ENCODE measurements around the gene CSRP3.

CSRP3 gene

DNA sequence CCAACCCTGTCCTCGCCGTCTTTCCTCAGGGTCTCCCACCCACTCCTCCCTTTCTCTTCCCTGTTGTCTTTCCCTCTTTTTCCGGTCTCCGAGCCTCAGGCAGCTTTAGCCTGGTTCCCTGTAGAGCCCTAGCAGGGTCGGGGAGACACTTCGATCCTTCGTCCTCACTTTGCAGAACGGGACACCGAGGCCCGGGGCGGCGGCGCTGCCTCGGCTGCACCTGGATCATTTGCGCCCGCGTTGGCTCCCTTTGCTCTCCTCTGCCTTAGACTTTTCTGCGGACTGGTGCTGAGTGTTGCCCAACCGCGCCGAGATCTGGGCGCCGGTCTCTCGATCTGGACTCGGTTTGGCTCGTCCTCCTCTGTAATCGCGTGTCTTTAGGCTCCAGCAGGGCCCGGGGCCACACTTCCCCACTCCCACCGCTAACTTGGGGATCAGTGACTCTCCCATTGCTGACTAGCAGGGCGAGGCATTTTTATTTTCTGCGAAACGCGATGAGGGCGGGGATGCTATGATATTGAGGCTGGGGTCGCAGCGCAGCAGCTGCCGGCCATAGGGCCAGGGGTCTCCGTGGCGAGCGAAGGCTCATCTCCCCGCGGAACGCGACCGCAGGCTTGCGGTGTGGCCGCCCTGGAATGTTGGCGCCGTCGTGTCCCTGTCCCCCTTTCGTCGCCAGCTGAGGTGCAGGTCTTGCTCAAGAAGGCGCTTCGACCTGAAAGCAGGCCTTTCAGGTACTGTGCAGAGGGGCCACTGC is 40.6 kb upstream of the CSRP3 start:
- peak overlapping the region; percentile 82 for H3K23ac ChIP-seq (ENCODE audit: low read depth, low read length, poor library complexity)
- H2AFZ ChIP-seq (ENCODE audit: low read length): peak overlapping the region; percentile 86
- H3K4ac ChIP-seq (ENCODE audit: low read length): no peak overlapping the region
- peaks cover 5 to 20% of the 10 kb centered on the region in 2 donors for H3K36me3 ChIP-seq (replicated peaks in 1 of 2; ENCODE audit: control insufficient read depth in 2 of 2, insufficient read depth in 2 of 2, low read length in 2 of 2)
- H3K4me1 ChIP-seq (ENCODE audit: control insufficient read depth in 2 of 2, insufficient read depth in 1 of 2, low read depth in 1 of 2, low read length in 2 of 2): peaks cover 8% of the 10 kb centered on the region in 2 donors
- peak overlapping the region; percentile 70 to 89 for H3K4me3 ChIP-seq (ENCODE audit: low read length in 2 of 2)
- H2BK12ac ChIP-seq (ENCODE audit: low read length): peak overlapping the region; percentile 43
- peak overlapping the region; percentile 98 for H3K4me2 ChIP-seq (ENCODE audit: insufficient read depth, low read length, poor library complexity, severe bottlenecking)
- H3K27ac ChIP-seq (replicated peaks; ENCODE audit: low read length): no peak overlapping the region
- H3K18ac ChIP-seq (ENCODE audit: low read length): peak overlapping the region; percentile 84
- H2AK5ac ChIP-seq (ENCODE audit: low read depth, low read length): peak overlapping the region; percentile 52
- H4K8ac ChIP-seq (ENCODE audit: low read depth, low read length): no peak overlapping the region
- peak overlapping the region; percentile 86 for H3K9ac ChIP-seq (ENCODE audit: low read depth, low read length, poor library complexity)
- no peak for DNase-seq (ENCODE audit: low spot score)
- H3K79me1 ChIP-seq (ENCODE audit: low read depth, low read length): no peaks in the 10 kb centered on the region
- H3K27me3 ChIP-seq (ENCODE audit: control insufficient read depth in 3 of 3, insufficient read depth in 3 of 3, low read depth in 1 of 3, low read length in 3 of 3): peaks cover 3 to 53% (median 26%) of the 10 kb centered on the region in 3 experiments
- no peak overlapping the region for H4K91ac ChIP-seq (ENCODE audit: low read depth, low read length, poor library complexity)
- no peaks in the 10 kb centered on the region for H3K9me3 ChIP-seq (replicated peaks in 1 of 2; ENCODE audit: control insufficient read depth in 2 of 2, insufficient read depth in 1 of 2, low read depth in 1 of 2, low read length in 2 of 2)
- WGBS, 2 donors (ENCODE audit: extremely low coverage in 2 of 2, insufficient read length in 2 of 2, insufficient replicate concordance in 1 of 2): no CpG with 5 or more reads among the region's 55 CpGs
- H3K14ac ChIP-seq (ENCODE audit: low read length): no peak overlapping the region
- no peak overlapping the region for H2BK120ac ChIP-seq (ENCODE audit: low read depth, low read length)
- no peak overlapping the region for H2BK5ac ChIP-seq (ENCODE audit: low read length)
- no peak overlapping the region for H2BK15ac ChIP-seq (ENCODE audit: low read length)

- DNase-seq (ENCODE audit: low spot score): peak; percentile 45
- peak overlapping the region; percentile 51 for H3K27ac ChIP-seq (replicated peaks; ENCODE audit: low read length)
Measured at GRCh38 chr11:19241260-19242178, 39.7 kb upstream of the CSRP3 start.

DNA sequence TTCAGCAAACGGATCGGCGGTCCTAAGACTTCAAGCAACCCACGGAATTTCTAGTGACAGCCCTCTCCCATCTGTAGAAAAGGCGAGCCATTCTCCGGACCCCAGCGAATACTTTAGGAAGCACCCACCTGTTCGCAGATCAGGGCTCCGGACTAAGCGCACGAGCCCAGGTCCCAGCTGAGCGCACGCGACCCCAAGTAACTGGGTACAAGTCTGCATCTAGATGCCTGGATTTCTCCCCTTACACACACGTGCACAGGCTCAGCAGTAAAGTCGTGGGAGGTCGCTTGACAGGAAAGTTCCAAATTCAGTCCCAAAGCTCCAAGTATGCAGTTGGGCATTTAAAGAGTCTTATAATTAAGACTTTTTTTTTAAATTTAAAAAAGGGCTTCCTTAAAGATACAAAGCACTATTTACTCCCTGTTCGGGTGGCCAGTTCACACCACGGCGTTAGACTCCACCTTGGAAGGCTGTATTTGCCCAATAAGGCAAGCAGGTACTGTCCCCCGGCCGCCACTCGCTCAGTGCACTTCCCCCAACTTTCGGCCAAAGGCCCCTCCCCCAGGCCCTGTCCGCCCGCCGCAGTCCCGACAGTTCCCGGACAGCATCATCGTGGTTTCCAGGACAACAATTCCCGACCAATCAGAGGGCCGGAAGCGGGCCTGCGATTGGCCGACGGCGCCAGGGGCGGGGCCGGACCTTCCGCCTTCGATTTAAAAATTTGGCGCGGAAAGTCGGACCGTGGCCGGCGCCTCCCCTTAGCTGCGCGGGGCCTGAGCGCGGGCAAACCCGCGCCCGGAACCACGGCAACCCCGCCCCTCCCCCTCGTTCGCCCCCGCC is 38.9 kb upstream of the CSRP3 start, which contains the start of gene E2F8:
E2F8 (minus strand) TSS at position 526 of the 840 bp plus-strand sequence. CDS start 824 bp downstream, outside the sequence.
- Histone ChIP-seq H3K23ac (ENCODE audit: low read depth, low read length, poor library complexity) (peak within 1 kb of the TSS; percentile 39), H2BK120ac (ENCODE audit: low read depth, low read length) (no peak within 1 kb of the TSS), H3K18ac (ENCODE audit: low read length) (peak within 1 kb of the TSS; percentile 96), H3K9me3 (replicated peaks in 1 of 2; ENCODE audit: control insufficient read depth in 2 of 2, insufficient read depth in 1 of 2, low read depth in 1 of 2, low read length in 2 of 2) (no peaks in the 10 kb centered on the region), H3K4ac (ENCODE audit: low read length) (no peak within 1 kb of the TSS), H2BK5ac (ENCODE audit: low read length) (peak within 1 kb of the TSS; percentile 78), H3K4me3 (ENCODE audit: low read length in 2 of 2) (peak within 1 kb of the TSS; percentile 70 to 96), H2BK12ac (ENCODE audit: low read length) (no peak within 1 kb of the TSS), H3K27me3 (ENCODE audit: control insufficient read depth in 3 of 3, insufficient read depth in 3 of 3, low read depth in 1 of 3, low read length in 3 of 3) (peaks cover 3 to 38% (median 26%) of the 10 kb centered on the region in 3 experiments), H3K9ac (ENCODE audit: low read depth, low read length, poor library complexity) (peak within 1 kb of the TSS; percentile 86), H3K36me3 (replicated peaks in 1 of 2; ENCODE audit: control insufficient read depth in 2 of 2, insufficient read depth in 2 of 2, low read length in 2 of 2) (peaks cover 6 to 36% of the 10 kb centered on the region in 2 donors), H3K4me2 (ENCODE audit: insufficient read depth, low read length, poor library complexity, severe bottlenecking) (peak within 1 kb of the TSS; percentile 98), H2BK15ac (ENCODE audit: low read length) (no peak within 1 kb of the TSS), H2AK5ac (ENCODE audit: low read depth, low read length) (no peak within 1 kb of the TSS), H3K27ac (replicated peaks; ENCODE audit: low read length) (peak within 1 kb of the TSS; percentile 51), H4K91ac (ENCODE audit: low read depth, low read length, poor library complexity) (no peak within 1 kb of the TSS), H3K79me1 (ENCODE audit: low read depth, low read length) (no peaks in the 10 kb centered on the region), H4K8ac (ENCODE audit: low read depth, low read length) (no peak within 1 kb of the TSS), H3K4me1 (ENCODE audit: control insufficient read depth in 2 of 2, insufficient read depth in 1 of 2, low read depth in 1 of 2, low read length in 2 of 2) (peaks cover 8% of the 10 kb centered on the region in 2 donors), H3K14ac (ENCODE audit: low read length) (peak within 1 kb of the TSS; percentile 83), H2AFZ (ENCODE audit: low read length) (peak within 1 kb of the TSS; percentile 86)
- WGBS, 2 donors (ENCODE audit: extremely low coverage in 2 of 2, insufficient read length in 2 of 2, insufficient replicate concordance in 1 of 2): no CpG with 5 or more reads among the region's 59 CpGs
- DNase-seq (ENCODE audit: low spot score): peak; percentile 95

More at GRCh38 chr11:19241260-19242178, 39.7 kb upstream of the CSRP3 start:
- Histone ChIP-seq H4K91ac (ENCODE audit: low read depth, low read length, poor library complexity) (no peak overlapping the region), H3K79me1 (ENCODE audit: low read depth, low read length) (no peaks in the 10 kb centered on the region), H3K4me3 (ENCODE audit: low read length in 2 of 2) (peak overlapping the region; percentile 70 to 96), H3K4me2 (ENCODE audit: insufficient read depth, low read length, poor library complexity, severe bottlenecking) (peak overlapping the region; percentile 98), H3K4me1 (ENCODE audit: control insufficient read depth in 2 of 2, insufficient read depth in 1 of 2, low read depth in 1 of 2, low read length in 2 of 2) (peaks cover 8% of the 10 kb centered on the region in 2 donors), H4K8ac (ENCODE audit: low read depth, low read length) (no peak overlapping the region), H3K36me3 (replicated peaks in 1 of 2; ENCODE audit: control insufficient read depth in 2 of 2, insufficient read depth in 2 of 2, low read length in 2 of 2) (peaks cover 6 to 28% of the 10 kb centered on the region in 2 donors), H2BK12ac (ENCODE audit: low read length) (peak overlapping the region; percentile 76), H3K4ac (ENCODE audit: low read length) (no peak overlapping the region), H2AK5ac (ENCODE audit: low read depth, low read length) (no peak overlapping the region), H3K9me3 (replicated peaks in 1 of 2; ENCODE audit: control insufficient read depth in 2 of 2, insufficient read depth in 1 of 2, low read depth in 1 of 2, low read length in 2 of 2) (no peaks in the 10 kb centered on the region), H3K18ac (ENCODE audit: low read length) (peak overlapping the region; percentile 96), H2BK5ac (ENCODE audit: low read length) (peak overlapping the region; percentile 78), H3K9ac (ENCODE audit: low read depth, low read length, poor library complexity) (peak overlapping the region; percentile 86), H3K27me3 (ENCODE audit: control insufficient read depth in 3 of 3, insufficient read depth in 3 of 3, low read depth in 1 of 3, low read length in 3 of 3) (peaks cover 3 to 47% (median 26%) of the 10 kb centered on the region in 3 experiments), H3K14ac (ENCODE audit: low read length) (peak overlapping the region; percentile 83), H2BK15ac (ENCODE audit: low read length) (no peak overlapping the region), H2BK120ac (ENCODE audit: low read depth, low read length) (no peak overlapping the region), H2AFZ (ENCODE audit: low read length) (peak overlapping the region; percentile 86), H3K23ac (ENCODE audit: low read depth, low read length, poor library complexity) (peak overlapping the region; percentile 39)
- WGBS, 2 donors (ENCODE audit: extremely low coverage in 2 of 2, insufficient read length in 2 of 2, insufficient replicate concordance in 1 of 2): no CpG with 5 or more reads among the region's 92 CpGs

Measured in neuronal stem cell (in vitro differentiated cells).